Caco-2 (cell line): ENCODE results near the gene BRD2. TPM values are rescaled to one million over a fixed set of nuclear protein-coding genes. Genes with fewer than 3 reads are reported as not detected.

Experiments used
- BruUV-seq: library from RNA; stranded (reverse); fragments of 400-500 nt; replicated peaks from 2 replicates; lab custom pipeline; 2021; lab: Mats Ljungman, UMichigan
- CTCF ChIA-PET: fragments of 300-600 bp; sonication (Branson Sonifier 250); formaldehyde crosslinking; loops from one replicate; lab custom pipeline; 2022; ENCODE audit warnings: antibody characterized with exemption; lab: Charles Lee
- POLR2A ChIA-PET: fragments of 300-600 bp; sonication (Branson Sonifier 250); formaldehyde crosslinking; loops from one replicate; lab custom pipeline; 2022; ENCODE audit warnings: antibody characterized with exemption; lab: Charles Lee
- DNase-seq, 2 experiments: peaks; one replicate each; pipeline versions ENCODE4 v3.0.0 to v3.0.0-alpha.2; 2020 to 2022
- H3K27me3 ChIP-seq: replicated peaks from 2 replicates; pipeline ENCODE4 v1.6.0; 2011; ENCODE audit warnings: low read length; ENCODE audit not compliant: control insufficient read depth, insufficient read depth
- H3K36me3 ChIP-seq: 2 replicates; pipeline ENCODE4 v1.5.1; 2011; ENCODE audit warnings: low read length; ENCODE audit not compliant: control insufficient read depth, insufficient read depth
- H3K4me1 ChIP-seq: fragments of 250-450 bp; sonication (Bioruptor Pico); 2 replicates; pipeline ENCODE4 v1.5.1; 2020; ENCODE audit warnings: mild to moderate bottlenecking
- H3K4me3 ChIP-seq: 2 replicates; pipeline ENCODE4 v1.5.1; 2011; ENCODE audit warnings: low read depth, mild to moderate bottlenecking, control low read depth, low read length
- H3K9me3 ChIP-seq: fragments of 250-450 bp; sonication (Bioruptor Pico); 2 replicates; pipeline ENCODE4 v1.5.1; 2020; ENCODE audit warnings: mild to moderate bottlenecking, moderate library complexity
- H3K27ac Mint-ChIP-seq: one replicate; pipeline ENCODE4 v1.8.0; 2022; ENCODE audit warnings: mixed read lengths; ENCODE audit not compliant: unreplicated experiment
- H3K27me3 Mint-ChIP-seq: one replicate; pipeline ENCODE4 v1.8.0; 2022; ENCODE audit warnings: mixed read lengths; ENCODE audit not compliant: insufficient read depth, unreplicated experiment
- H3K36me3 Mint-ChIP-seq: one replicate; pipeline ENCODE4 v1.8.0; 2022; ENCODE audit warnings: mild to moderate bottlenecking, mixed read lengths; ENCODE audit not compliant: insufficient read depth, unreplicated experiment
- H3K4me1 Mint-ChIP-seq: one replicate; pipeline ENCODE4 v1.8.0; 2022; ENCODE audit warnings: low read depth, mixed read lengths; ENCODE audit not compliant: unreplicated experiment
- H3K4me3 Mint-ChIP-seq: one replicate; pipeline ENCODE4 v1.8.0; 2022; ENCODE audit warnings: mild to moderate bottlenecking, moderate library complexity, mixed read lengths; ENCODE audit not compliant: unreplicated experiment
- H3K9me3 Mint-ChIP-seq: one replicate; pipeline ENCODE4 v1.8.0; 2022; ENCODE audit warnings: mixed read lengths; ENCODE audit not compliant: unreplicated experiment
- CTCF ChIP-seq, 2 experiments: fragments of 200-600 bp in 1 of 2; IDR thresholded peaks; 1 replicate in 1 of 2; 2 replicates in 1 of 2; pipeline versions ENCODE4 v1.5.1 to v1.8.0; 2011 to 2022; ENCODE audit warnings: antibody characterized with exemption in 1 of 2, control low read depth in 1 of 2, inconsistent platforms in 1 of 2, low read depth in 1 of 2, low read length in 1 of 2, mild to moderate bottlenecking in 1 of 2, moderate library complexity in 1 of 2; ENCODE audit not compliant: insufficient read depth in 1 of 2, severe bottlenecking in 1 of 2, unreplicated experiment in 1 of 2
- intact Hi-C: fragments of 100-400 bp; cut with micrococcal nuclease; formaldehyde crosslinking; loops from one replicate; pipeline ENCODE4 v1.10.0; 2022; ENCODE audit not compliant: unreplicated experiment
- total RNA-seq: library from RNA; stranded (reverse); gene quantifications from 2 replicates; pipeline ENCODE4 v1.2.3, GENCODE V29; 2022

Gene BRD2
- total RNA-seq, 1 experiment from 2014 or later, result 200 TPM

DNA sequence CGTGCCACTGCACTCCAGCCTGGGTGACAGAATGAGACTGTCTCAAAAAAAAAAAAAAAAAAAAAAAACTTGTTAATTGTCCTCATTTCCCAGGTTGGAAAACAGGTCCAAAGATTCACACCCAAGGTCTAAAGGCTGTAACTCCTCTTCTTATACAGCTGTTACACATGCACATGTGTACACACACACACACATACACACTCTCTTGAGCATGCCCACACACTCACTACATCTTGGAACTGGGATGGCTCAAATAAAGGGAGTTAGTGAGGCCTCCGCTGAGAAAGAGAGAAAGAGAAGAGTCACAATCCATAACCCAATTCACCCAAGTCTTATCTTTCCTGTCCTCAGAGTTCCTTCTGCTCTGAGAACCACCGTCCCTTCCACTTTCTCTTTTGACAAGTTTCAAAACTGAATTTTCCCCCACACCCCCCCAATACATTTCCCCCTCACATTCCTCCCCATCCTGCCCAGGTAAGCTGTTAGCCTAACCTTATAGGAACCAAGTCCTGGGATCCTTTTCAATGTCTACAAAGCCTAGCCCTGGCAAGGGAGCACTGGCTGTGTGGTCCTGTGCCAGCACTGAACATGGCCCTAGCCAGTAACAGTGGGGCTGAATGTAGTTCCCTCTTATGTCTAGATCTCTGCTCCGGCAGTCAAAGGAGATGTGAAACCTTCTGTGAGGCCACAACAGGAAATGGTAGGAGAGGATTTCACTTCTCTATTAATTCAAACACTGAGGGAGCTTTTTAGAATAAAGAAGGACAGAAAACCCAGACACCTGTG is 24.3 kb upstream of the BRD2 start:
- no peak for DNase-seq
- H3K9me3 ChIP-seq, result peaks cover 9% of the 10 kb centered on the region
- ChIA-PET CTCF (interaction anchor here (0.6 to 1.0 kb wide), 2 partner anchors 11 to 336 kb away, joined by 6 read pairs; no protein-coding TSS in a partner anchor), POLR2A (no interaction called here)
- no peaks in the 10 kb centered on the region for H3K27me3 ChIP-seq
- intact Hi-C loops, result no loop called here
- no peaks in the 10 kb centered on the region for H3K4me1 ChIP-seq
- Mint-ChIP-seq H3K36me3 (no peaks in the 10 kb centered on the region), H3K27me3 (peaks cover 4% of the 10 kb centered on the region), H3K9me3 (no peaks in the 10 kb centered on the region), H3K4me1 (no peaks in the 10 kb centered on the region), H3K4me3 (no peak overlapping the region), H3K27ac (no peak overlapping the region)
- H3K4me3 ChIP-seq, result no peak overlapping the region
- TF ChIP-seq CTCF (IDR thresholded peaks at IDR 0.05; ENCODE audit: insufficient read depth in 1 of 2, low read depth in 1 of 2, low read length in 1 of 2, severe bottlenecking in 1 of 2, unreplicated experiment in 1 of 2), result no peak
- BruUV-seq, result no TSS peak
- H3K36me3 ChIP-seq, result no peaks in the 10 kb centered on the region

DNA sequence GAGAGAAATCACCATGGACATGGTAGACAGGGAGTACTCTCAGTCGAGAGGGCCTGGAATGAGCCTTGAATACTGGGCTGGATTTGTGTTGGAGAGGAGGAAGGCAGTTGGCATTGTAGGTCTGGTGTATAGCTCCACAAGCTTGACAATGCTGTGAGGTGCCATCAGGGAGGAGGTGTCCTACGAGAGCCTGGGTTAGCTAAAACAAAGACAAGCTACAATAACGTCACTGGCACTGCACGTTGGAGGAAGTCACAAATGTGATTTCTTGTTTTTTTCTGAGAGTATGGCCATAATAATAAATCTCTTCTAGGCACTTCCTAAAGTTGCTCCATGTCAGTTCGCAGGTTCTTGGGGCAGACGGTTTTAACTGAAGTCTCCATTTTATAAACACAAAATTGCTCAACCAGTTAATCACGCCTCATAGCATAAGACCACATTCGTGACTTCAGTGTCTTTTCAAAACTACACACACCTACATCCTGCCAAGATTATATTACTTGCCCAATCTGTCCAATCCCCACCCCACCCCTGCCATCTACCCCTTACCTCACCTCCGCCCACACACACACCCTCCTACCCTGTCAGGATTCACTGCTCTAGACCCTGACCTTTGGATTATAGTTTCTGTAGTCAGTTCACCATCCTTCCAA is 23.2 kb upstream of the BRD2 start:
- Histone ChIP-seq H3K4me1 (no peaks in the 10 kb centered on the region), H3K27me3 (no peaks in the 10 kb centered on the region), H3K4me3 (no peak overlapping the region), H3K9me3 (peaks cover 9% of the 10 kb centered on the region), H3K36me3 (no peaks in the 10 kb centered on the region)
- TF ChIP-seq CTCF (IDR thresholded peaks at IDR 0.05; ENCODE audit: insufficient read depth in 1 of 2, low read depth in 1 of 2, low read length in 1 of 2, severe bottlenecking in 1 of 2, unreplicated experiment in 1 of 2), result no peak
- ChIA-PET CTCF (no interaction called here), POLR2A (no interaction called here)
- Mint-ChIP-seq H3K27me3 (peaks cover 7% of the 10 kb centered on the region), H3K9me3 (no peaks in the 10 kb centered on the region), H3K4me1 (no peaks in the 10 kb centered on the region), H3K27ac (no peak overlapping the region), H3K36me3 (no peaks in the 10 kb centered on the region), H3K4me3 (no peak overlapping the region)
- intact Hi-C loops, result loop anchor here (5.0 kb wide), 1 partner anchor 108 kb away; the partner anchor contains the start of gene TAP2
- no peak for DNase-seq
- BruUV-seq, result no TSS peak

DNA sequence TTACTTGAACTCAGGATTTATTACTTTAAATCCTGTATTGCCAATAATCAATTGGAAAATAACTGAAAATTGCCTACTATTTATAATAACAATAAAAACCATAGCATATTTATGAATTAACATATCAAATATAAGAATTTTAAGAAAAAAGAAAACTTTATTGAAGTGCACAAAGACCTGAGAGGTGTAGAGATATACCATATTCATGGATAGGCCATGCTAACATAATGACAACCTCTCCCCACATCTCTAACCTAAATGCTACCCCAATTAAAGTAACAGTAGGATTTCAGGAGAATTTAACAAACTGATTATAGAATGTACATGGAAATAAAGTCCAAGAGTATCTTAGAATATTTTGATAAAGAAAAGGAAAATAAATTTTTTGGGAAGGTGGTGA is 22.4 kb upstream of the BRD2 start:
- no peaks in the 10 kb centered on the region for H3K36me3 Mint-ChIP-seq
- peaks cover 7% of the 10 kb centered on the region for H3K27me3 Mint-ChIP-seq
- no TSS peak for BruUV-seq
- H3K4me3 Mint-ChIP-seq, result no peak overlapping the region
- no peaks in the 10 kb centered on the region for H3K4me1 Mint-ChIP-seq
- no peak for TF ChIP-seq CTCF (IDR thresholded peaks at IDR 0.05; ENCODE audit: insufficient read depth in 1 of 2, low read depth in 1 of 2, low read length in 1 of 2, severe bottlenecking in 1 of 2, unreplicated experiment in 1 of 2)
- Histone ChIP-seq H3K36me3 (no peaks in the 10 kb centered on the region), H3K4me1 (no peaks in the 10 kb centered on the region), H3K27me3 (no peaks in the 10 kb centered on the region), H3K4me3 (no peak overlapping the region), H3K9me3 (peaks cover 9% of the 10 kb centered on the region)
- ChIA-PET CTCF (no interaction called here), POLR2A (no interaction called here)
- intact Hi-C loops, result loop anchor here (5.0 kb wide), 1 partner anchor 109 kb away; the partner anchor contains the start of gene TAP2
- H3K9me3 Mint-ChIP-seq, result no peaks in the 10 kb centered on the region
- DNase-seq, result no peak
- H3K27ac Mint-ChIP-seq, result no peak overlapping the region
